Measurements from ENCODE around the gene CLSTN2.

CLSTN2 gene

DNA sequence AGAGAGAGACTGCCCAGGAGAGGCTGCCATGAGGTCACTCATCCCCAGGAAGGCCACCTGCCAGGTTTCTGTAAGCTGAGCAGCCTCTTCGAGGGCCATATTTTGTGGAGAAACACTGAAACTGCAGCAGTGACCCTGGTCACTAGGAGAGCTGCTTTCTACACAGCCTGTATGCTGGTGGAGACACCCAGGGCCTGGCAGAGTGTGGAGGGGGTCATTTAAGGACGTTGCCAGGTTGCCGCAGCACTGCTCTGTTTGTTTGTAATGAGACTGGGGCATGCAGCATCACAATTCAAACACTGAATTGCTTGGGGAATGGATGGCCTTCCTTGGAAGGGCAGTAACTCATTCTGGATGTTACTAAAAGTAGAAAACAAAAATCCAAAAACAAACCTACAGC is 638.0 kb downstream of the CLSTN2 start:
- DNase-seq: no peak

DNA sequence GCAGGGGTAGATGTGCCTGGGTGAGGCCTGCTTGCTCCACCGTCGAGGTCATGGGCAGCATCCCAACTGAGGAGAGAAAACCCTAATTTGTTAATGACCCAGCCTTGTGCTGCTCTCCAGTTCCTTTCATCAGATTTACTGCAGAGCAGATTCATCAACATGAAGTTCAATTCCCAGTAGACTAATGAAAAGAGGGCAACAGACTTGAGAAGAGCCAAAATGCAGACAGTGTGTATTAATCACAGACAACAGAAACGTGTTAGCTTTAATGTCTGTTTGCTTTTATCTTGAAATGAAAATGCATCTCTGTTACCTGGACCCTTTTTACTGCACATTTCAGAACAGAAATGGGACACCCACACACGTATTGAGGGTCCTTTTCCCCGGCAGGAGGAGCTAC is 639.4 kb downstream of the CLSTN2 start:
- DNase-seq: no peak

DNA sequence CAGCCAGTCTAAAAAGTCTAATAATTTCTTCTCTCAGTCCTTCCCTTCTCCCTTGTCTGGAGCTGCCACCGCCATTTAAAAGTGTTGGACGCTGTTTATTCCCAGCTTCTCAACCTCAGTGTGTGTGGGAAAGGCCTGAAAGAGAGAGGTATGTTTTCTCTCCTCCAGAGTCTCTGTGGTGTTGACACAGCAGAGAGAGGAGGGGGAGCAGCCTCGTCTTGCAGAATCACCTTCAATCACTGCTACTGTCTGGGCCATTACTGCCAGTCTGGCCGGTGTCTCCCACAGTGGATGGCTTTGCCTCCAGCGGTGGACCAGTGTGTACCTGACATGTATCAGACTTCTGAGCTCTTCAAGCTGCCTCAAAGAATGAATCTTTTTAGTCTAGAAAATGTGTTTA is 641.5 kb downstream of the CLSTN2 start:
- no peak for DNase-seq

DNA sequence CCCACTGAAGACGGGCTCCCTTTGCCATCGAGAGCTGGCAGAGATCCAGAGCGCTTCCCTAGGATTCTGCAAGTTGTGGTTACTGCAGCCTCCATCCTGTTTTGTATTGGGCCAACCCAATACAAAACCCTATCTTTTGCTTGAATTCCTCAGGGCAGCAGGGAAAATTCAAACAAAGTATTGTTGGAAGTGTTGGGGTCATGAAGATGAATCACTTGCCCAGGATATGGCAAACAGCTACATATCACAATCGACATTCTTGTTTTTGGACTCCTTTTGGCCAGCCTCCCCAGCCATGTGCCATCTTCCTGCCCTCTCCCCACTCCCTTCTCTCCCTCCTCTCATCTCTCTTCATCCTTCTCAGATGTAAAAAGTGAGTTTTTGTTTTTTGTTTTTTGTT is 642.9 kb downstream of the CLSTN2 start:
- DNase-seq: no peak

DNA sequence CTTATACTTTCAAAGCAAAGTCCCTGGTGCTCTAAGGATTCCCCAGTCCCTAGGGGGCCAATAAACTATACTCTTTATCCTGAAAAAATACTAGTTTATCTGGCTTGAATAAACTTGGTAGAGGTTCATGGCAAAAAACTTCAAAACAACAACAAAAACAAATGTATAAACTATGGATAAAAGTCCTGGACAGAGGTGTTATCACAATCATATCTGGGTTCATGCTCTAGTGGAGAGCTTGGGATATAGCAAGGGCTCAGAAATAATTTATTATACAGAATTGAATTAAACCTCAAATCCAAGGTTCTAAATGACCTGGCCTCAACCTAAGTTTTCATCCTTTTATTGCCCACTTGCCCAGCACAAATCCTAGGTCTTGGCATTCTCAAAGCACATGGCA is 644.3 kb downstream of the CLSTN2 start:
- DNase-seq: no peak

DNA sequence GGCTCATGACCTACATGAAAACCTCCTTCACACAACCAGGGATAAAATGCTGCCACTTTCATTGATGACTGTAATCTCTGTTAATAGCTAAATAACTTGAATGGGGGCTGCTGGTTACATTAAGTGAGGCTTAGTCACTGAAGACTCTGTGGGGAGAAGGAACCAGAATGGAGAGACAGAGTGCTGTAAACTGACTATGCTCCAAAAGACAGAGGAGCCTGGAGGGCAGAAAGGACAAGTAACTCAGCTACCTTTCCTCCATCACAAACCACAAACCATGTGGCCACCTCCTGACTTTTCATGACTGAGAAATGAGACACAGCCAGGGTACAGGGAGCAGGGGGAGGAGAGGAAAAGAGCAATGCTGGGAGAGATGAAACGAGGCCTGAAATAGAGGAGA is 645.8 kb downstream of the CLSTN2 start:
- DNase-seq: no peak

DNA sequence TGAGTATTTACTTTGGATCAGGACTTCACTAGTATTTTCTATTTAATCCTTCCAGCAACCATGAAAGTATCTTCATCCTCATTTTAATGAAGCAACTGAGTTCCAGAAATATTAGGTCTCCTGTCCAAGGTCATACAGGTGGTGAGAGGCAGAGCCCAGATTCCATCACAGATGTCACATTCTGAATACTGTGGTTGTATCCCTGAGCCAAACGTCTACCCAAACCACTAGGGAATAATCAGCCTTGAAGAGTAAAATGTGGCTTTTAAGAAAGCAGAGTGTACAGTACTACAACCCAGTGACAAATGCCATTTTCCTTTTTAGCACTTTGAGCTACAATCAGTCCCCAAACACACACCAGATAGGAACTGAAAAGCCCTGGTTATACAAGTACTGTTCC is 649.6 kb downstream of the CLSTN2 start:
- no peak for DNase-seq

DNA sequence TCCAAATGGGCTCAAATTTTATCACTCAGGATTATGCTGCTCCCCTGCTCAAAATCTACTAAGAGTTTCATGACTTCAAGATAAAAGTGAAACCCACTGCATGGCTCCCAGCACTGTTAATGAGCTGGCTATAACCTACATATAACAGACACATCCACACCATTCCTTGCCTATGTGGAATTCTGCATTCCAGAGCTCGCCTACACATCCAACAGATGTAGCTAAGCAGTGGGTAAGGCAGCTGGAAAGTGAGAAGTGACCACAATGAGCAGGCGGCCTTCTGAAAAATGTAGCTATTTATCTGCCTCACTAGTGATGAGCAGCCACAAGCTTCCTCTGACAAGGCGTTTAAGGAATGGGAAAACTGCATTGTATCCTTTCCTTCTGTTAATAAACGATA is 650.8 kb downstream of the CLSTN2 start:
- no peak for DNase-seq

DNA sequence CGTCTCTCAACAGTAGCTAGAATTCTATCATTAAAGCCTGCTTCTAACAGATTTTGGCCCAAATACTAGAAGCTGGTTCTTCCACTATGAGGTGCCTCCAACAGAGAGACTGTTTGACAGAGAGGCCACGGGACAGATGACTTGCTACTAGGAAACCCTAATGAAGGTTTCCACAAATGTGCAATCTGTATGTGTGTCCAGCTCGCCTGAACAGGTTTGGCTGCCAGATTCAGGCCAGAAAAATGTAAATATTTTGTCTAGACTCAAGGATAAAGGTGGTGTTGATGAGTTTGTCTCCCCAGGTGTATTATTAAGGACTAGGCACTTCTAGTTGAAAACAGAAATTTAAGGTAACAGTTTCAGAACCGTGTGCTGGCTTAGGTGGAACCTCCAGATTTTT is 651.3 kb downstream of the CLSTN2 start:
- DNase-seq: no peak

DNA sequence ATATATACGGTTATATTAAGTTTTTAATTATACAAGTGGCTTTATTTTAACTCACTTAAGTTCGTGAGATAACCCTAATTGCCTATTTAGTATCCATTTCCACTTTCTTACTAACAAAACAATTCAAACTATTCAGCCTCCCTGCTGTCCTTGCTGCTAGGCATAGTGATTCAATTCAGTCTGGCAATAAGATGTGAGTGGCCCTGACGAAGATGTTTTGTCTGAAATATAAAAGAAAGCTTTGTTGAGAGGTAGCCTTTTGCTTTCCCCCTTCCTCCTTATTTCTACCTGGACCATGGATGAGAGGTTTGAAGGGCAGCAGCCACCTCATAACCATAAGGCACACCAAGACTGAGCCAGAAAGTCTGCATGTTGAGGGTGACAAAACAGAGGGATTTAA is 653.6 kb downstream of the CLSTN2 start:
- DNase-seq: no peak

DNA sequence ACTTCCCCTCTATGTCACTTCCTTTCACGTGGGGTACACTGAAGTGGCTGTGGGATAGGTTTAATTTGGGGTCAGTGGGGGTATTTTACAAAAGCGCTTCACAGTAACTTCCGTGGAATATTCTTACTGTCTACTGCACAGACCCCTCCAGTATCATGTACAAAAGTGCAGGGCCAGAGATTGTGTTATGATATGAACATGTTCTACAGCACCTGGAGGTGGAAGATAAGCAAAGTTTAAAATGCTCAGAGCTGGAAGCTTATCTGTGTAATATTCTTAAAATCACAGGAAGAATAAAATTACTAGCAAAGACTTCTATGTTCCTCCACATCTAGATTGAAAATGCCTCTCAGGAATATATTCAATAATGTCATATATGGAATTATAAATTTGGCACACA is 658.8 kb downstream of the CLSTN2 start:
- DNase-seq: no peak

DNA sequence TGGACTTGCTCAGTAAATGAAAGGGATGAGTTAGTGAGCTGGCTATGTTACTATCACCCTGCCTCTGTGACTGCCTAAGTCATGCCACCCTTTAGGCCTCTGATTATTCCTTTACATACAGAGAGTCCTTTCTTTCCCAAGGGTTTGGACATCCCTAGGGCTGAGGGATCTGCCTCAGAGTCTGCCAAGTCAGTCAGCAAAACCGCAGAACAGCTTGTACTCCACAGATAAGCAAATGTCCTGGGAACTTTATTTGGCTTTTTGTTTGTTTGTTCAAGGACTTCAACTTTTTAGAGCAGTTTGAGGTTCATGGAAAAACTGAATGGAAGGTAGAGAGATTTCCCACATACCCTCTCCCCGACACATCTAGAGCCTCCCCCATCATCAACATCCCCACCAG is 660.3 kb downstream of the CLSTN2 start:
- DNase-seq: no peak

DNA sequence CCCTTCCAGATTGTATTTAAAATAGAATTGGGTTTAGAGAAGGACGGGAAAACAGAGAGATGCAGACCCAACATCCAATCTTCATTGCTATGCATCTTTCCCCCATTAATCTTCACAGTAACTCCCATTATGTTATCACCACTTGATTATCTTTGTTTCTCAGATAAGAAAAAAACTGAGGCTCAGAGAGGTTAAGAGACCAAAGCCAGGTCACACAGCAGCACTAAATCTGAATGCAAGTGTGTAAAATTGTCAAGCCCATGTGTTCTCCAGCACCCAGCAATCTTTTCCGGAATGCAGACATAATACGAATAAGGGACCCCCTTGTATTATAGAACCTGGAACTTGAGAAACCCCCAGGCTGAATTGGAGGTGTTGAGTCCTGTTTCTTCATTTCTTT is 662.4 kb downstream of the CLSTN2 start:
- no peak for DNase-seq

DNA sequence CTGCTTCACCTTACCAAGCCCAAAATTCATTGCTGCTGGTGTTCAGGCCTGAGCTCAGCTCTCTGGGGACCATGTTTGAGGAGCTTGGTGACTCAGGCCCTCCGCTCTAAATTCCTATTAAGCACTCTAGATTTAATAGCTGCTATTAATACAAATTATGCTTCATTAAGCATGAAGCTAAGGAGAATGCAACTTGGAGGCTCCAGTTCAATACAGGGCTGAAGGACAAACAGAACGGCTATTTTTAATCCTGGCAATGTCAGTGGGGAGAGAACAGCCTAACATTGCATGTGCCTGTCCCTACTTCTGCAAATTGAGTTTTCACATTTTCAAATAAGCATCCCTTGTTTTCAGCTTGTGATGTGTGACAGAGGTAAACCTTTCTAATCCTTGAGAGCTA is 662.8 kb downstream of the CLSTN2 start:
- no peak for DNase-seq

DNA sequence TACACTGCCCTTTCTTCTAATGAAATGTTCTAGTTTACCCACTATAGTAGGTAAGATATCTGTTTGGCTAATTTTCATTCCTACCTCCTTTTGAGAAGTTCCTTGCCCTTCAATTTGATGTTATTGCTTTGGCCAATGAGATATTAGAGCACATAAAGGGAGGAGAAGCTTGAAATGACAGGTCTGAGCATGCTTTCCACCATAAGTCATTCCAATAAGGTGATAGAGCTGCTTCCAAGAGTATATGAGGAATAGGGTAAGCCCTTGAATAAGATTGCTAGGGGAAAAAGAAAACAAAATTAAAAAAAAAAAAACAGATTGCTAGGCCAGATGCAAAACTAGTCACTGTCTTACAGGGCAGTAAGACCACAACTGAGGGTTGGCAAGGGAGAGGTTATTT is 664.0 kb downstream of the CLSTN2 start:
- DNase-seq: no peak

DNA sequence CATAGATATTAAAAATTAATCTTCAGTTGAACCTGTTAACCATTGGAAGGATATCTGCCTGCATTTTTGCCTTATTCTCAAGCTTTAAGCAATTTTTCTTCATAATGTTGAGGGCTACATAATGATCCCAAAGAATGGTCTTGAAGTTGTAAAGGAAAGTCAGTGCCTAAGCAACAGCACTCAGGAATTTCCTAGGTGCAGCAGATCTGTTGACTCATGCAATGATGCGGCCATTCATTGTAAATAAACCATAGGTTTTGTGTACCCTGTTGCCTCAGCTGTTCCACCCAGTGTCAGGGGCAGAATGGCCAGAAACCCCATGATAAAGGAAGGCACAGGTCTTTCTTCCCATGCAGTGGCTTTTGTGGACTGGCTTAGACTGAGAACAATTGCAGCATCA is 664.5 kb downstream of the CLSTN2 start:
- no peak for DNase-seq

DNA sequence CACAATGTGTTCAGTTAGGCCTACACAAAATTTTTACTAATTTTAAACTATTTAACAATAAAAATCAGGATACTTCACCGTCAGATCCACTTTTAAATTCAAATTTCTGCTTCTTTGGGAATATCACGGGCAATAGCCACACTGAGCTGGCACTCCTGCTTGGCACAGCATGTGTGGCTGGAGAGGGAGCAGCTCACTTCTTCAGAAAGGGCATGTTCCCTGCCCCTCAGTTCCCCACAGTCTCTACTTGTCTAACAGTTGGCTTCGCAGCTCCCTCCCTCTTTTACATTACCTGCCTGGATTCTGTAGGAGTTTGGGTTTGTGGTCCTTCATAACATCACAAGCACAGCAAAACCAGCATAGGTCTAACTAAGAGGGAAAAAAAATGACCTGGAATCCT is 666.9 kb downstream of the CLSTN2 start:
- DNase-seq: no peak

DNA sequence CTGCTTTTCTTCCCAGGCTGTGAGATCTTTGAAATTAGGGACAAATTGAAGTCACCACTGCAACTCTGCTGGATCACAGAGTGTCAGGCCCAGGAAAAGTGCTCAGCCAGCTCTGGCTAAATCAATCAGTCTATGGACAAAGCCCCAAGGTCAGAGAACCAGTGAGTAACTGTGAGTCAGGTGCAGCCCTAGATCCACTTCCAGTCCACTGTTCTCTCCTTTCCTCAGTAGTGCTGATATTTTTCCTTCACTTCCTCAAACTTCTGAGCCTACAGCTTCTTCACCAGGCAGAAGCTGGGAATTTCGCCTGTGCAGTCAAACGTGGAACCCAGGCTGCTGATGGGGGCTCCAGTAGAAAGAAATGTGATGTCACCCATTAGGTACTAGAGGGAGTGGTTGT is 667.8 kb downstream of the CLSTN2 start:
- no peak for DNase-seq

DNA sequence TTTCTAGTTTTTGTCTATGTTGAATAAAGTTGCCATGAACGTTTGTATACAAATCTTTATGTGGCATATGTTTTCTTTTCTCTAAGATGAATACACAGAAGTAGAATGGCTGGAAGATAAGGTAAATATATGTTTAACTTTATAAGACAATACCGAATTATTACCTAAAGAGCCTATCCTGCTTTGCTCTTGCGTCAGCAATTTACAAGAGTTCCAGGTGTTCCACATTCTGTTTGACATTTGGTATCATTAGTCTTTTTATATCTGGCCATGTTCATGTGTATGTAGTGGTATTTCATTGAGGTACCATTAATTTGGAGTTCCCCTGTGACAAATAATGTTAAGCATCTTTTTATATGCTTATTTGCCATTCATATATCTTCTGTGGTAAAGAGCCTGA is 668.8 kb downstream of the CLSTN2 start:
- DNase-seq: no peak

DNA sequence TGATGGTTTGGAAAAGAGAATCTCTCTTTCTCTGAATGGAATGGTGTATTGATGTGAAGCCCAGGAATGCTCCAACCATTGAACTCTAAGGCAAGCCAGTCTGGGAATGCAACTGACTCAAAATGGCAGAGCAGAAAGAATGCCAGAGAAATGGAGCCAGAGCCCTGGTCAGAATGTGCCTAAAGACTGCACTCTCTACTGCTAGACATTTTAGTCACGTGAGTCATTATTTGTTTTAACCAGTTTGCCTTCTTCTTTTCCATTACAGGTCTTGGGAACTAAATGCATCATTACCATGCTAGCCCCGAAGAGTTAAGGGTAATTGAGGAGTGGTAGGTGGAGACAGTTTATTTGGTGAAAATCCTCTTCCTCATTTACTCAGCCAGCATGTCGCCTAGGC is 675.6 kb downstream of the CLSTN2 start:
- no peak for DNase-seq

DNA sequence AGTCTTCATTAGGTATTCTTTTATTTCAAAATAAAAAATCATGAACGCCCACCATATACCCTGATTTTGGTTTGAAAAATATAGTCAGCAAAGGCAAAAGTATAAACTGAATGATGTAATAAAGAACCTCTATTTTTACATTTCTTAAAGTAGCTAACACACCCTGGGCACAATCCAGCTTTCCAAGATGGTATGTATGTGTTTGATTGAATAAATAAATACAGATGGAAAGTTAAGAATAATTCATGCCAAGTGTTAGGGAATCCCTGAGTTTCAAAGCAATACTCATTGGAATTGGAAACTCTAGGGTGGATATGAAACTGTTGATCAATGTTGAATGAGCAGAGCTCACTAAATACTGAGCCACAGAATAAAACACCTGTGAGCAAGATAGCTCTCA is 679.0 kb downstream of the CLSTN2 start:
- DNase-seq: no peak

DNA sequence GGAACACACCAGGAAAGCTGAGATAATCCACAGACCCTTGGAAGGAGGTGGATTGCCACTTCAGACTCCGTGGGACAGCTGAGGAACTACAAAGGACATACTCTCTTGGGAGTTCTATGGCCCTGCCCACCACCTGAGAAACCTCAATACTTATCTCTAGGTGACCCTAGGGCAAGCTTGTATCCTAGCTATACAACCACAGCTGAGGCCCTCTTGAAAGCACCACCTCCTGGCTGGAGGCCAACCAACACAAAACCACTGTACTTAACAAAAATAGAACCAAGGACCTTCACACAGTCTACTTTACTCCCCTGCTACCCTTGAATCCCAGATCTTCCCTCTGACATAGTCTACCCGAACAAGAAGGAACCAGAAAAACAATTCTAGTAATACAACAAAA is 682.1 kb downstream of the CLSTN2 start:
- DNase-seq: no peak

DNA sequence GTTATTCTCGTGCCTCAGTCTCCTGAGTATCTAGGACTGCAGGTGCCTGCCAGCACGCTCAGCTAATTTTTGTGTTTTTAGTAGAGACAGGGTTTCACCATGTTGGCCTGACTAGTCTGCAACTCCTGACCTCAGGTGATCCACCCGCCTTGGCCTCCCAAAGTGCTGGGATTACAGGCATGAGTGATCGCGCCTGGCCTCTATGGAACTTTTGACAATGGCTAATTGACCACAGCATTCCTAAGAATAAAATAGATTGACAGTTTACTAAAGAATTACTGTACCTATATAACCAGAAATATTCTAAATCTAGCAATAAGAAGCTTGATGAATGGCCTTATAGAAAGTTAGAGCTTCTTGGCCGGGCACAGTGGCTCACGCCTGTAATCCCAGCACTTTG is 691.9 kb downstream of the CLSTN2 start:
- no peak for DNase-seq
